H1 (cell line): Measurements from ENCODE around the gene VSIG10L. TPM values are rescaled to one million over a fixed set of nuclear protein-coding genes. Genes with fewer than 3 reads are reported as not detected.

Source experiments
- ZNF274 ChIP-seq: IDR thresholded peaks from 2 replicates; pipeline ENCODE4 v1.7.0; 2012; ENCODE audit warnings: low read length, borderline replicate concordance; ENCODE audit errors: extremely low read depth
- polyA plus RNA-seq, 7 experiments: library from polyadenylated mRNA; depleted of rRNA in 3 of 7; stranded (reverse) in 5 of 7; unstranded in 2 of 7; fragments of >200 nt in 5 of 7; fragments of 200-250 nt in 2 of 7; gene quantifications; 1 replicate in 5 of 7; 2 replicates in 1 of 7; 4 replicates in 1 of 7; pipeline versions ENCODE4 v1.2.1 to v1.2.3, GENCODE V29; 2011 to 2013; ENCODE audit warnings: missing spikeins in 2 of 7, mixed read lengths in 2 of 7
- total RNA-seq: library from RNA; stranded (reverse); fragmentation: NEBNext Ultra II Directional; extraction: Animal tissue kit (Norgen Biotek cat#: 25700); gene quantifications from 2 replicates; pipeline ENCODE4 v1.2.1, GENCODE V29; 2021

VSIG10L gene
- total and polyA plus RNA-seq, 2 of the 8 experiments (the other 6 are each of a cell fraction or from before 2014, with no cell fraction given) = 10.3 to 10.4 TPM

- no peak for TF ChIP-seq ZNF274
Observed at GRCh38 chr19:51372649-51373504, 30.9 kb upstream of the VSIG10L start, which contains the start of gene NKG7 (continued).
